Smooth muscle cell (in vitro differentiated cells): ENCODE data around the gene FZR1. TPM values are rescaled to one million over a fixed set of nuclear protein-coding genes. Genes with fewer than 3 reads are reported as not detected.
A peak's percentile ranks its signal among the peaks of the same experiment; 100 is the strongest.

ENCODE experiments used
- DNase-seq: peaks from one replicate; lab custom pipeline; 2025; ENCODE audit not compliant: unreplicated experiment; lab: John Stamatoyannopoulos, UW
- H2AFZ ChIP-seq: fragments of 200-600 bp; sonication (generic); 2 replicates; pipeline ENCODE4 v1.6.0; 2016; ENCODE audit warnings: antibody characterized with exemption, low read depth, mild to moderate bottlenecking
- H3F3A ChIP-seq: fragments of 200-600 bp; sonication (generic); 2 replicates; pipeline ENCODE4 v1.6.0; 2017; ENCODE audit warnings: antibody characterized with exemption, low read depth
- H3K27ac ChIP-seq: fragments of 200-600 bp; sonication (generic); 2 replicates; pipeline ENCODE4 v1.5.1; 2016; ENCODE audit warnings: low read depth, mild to moderate bottlenecking
- H3K27me3 ChIP-seq: fragments of 200-600 bp; sonication (generic); 2 replicates; pipeline ENCODE4 v1.6.1; 2016; ENCODE audit warnings: low read depth, mild to moderate bottlenecking
- H3K36me3 ChIP-seq: fragments of 200-600 bp; sonication (generic); 2 replicates; pipeline ENCODE4 v1.5.1; 2016; ENCODE audit warnings: low read depth
- H3K4me1 ChIP-seq: fragments of 200-600 bp; sonication (generic); 2 replicates; pipeline ENCODE4 v1.5.1; 2016; ENCODE audit warnings: low read depth
- H3K4me2 ChIP-seq: fragments of 200-600 bp; sonication (generic); 2 replicates; pipeline ENCODE4 v1.6.0; 2016; ENCODE audit warnings: mild to moderate bottlenecking
- H3K4me3 ChIP-seq: fragments of 200-600 bp; sonication (generic); 2 replicates; pipeline ENCODE4 v1.5.1; 2016; ENCODE audit warnings: mild to moderate bottlenecking
- H3K79me2 ChIP-seq: fragments of 200-600 bp; sonication (generic); 2 replicates; pipeline ENCODE4 v1.6.0; 2016; ENCODE audit warnings: low read depth, mild to moderate bottlenecking
- H3K9ac ChIP-seq: fragments of 200-600 bp; sonication (generic); 2 replicates; pipeline ENCODE4 v1.6.0; 2016; ENCODE audit warnings: low read depth
- H3K9me3 ChIP-seq: fragments of 200-600 bp; sonication (generic); replicated peaks from 2 replicates; pipeline ENCODE4 v1.5.1; 2016; ENCODE audit warnings: low read depth
- H4K20me1 ChIP-seq: fragments of 200-600 bp; sonication (generic); 2 replicates; pipeline ENCODE4 v1.6.0; 2016; ENCODE audit warnings: low read depth
- WGBS: methylation state at CpG from one replicate; pipeline ENCODE4 v1.1.7; 2016; ENCODE audit warnings: low lambda C conversion rate; 5-methylcytosine and 5-hydroxymethylcytosine counted together
- polyA plus RNA-seq: library from polyadenylated mRNA; unstranded; fragments of >200 nt; fragmentation: Nextera tagmentation; extraction: Ambion mirVana; gene quantifications from 2 replicates; pipeline ENCODE4 v1.2.1, GENCODE V29; 2016
- total RNA-seq: library from RNA; depleted of rRNA; stranded (reverse); fragments of >200 nt; gene quantifications from 2 replicates; pipeline ENCODE4 v1.2.3, GENCODE V29; 2014
- TF ChIP-seq, protein P1 (sequence below): fragments of 200-600 bp; sonication (generic); IDR thresholded peaks from 2 replicates; pipeline ENCODE4 v1.5.1; 2017; ENCODE audit warnings: borderline replicate concordance, mild to moderate bottlenecking, antibody characterized with exemption; ENCODE audit not compliant: insufficient read depth, poor library complexity, severe bottlenecking

FZR1 gene
- total and polyA plus RNA-seq, 2 experiments from 2014 or later = 16.3 to 49.7 TPM

GRCh38 chr19:3545669-3546034, 39.5 kb downstream of the FZR1 start:
- Histone ChIP-seq H3K9ac (no peak overlapping the region), H3K4me3 (no peak overlapping the region), H3K4me2 (no peak overlapping the region), H3K4me1 (no peaks in the 10 kb centered on the region), H3F3A (peaks cover 12% of the 10 kb centered on the region), H3K27me3 (no peaks in the 10 kb centered on the region), H4K20me1 (peaks cover 34% of the 10 kb centered on the region), H3K79me2 (no peaks in the 10 kb centered on the region), H2AFZ (no peak overlapping the region), H3K27ac (no peak overlapping the region), H3K36me3 (no peaks in the 10 kb centered on the region), H3K9me3 (no peaks in the 10 kb centered on the region)
- DNase-seq = no peak
- 85% methylated on average over 10 of the region's 10 CpGs for WGBS
- TF ChIP-seq, protein P1, sequence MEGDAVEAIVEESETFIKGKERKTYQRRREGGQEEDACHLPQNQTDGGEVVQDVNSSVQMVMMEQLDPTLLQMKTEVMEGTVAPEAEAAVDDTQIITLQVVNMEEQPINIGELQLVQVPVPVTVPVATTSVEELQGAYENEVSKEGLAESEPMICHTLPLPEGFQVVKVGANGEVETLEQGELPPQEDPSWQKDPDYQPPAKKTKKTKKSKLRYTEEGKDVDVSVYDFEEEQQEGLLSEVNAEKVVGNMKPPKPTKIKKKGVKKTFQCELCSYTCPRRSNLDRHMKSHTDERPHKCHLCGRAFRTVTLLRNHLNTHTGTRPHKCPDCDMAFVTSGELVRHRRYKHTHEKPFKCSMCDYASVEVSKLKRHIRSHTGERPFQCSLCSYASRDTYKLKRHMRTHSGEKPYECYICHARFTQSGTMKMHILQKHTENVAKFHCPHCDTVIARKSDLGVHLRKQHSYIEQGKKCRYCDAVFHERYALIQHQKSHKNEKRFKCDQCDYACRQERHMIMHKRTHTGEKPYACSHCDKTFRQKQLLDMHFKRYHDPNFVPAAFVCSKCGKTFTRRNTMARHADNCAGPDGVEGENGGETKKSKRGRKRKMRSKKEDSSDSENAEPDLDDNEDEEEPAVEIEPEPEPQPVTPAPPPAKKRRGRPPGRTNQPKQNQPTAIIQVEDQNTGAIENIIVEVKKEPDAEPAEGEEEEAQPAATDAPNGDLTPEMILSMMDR = no peak

GRCh38 chr19:3546119-3546518, 40.0 kb downstream of the FZR1 start:
- Histone ChIP-seq H4K20me1 (peaks cover 38% of the 10 kb centered on the region), H3K9ac (no peak overlapping the region), H3K36me3 (no peaks in the 10 kb centered on the region), H3K9me3 (no peaks in the 10 kb centered on the region), H3F3A (peaks cover 12% of the 10 kb centered on the region), H3K4me3 (no peak overlapping the region), H3K4me2 (no peak overlapping the region), H3K79me2 (no peaks in the 10 kb centered on the region), H3K4me1 (no peaks in the 10 kb centered on the region), H3K27me3 (no peaks in the 10 kb centered on the region), H3K27ac (no peak overlapping the region), H2AFZ (no peak overlapping the region)
- TF ChIP-seq, protein P1 = no peak
- 97% methylated on average over 22 of the region's 23 CpGs for WGBS
- no peak for DNase-seq

GRCh38 chr19:3547301-3547731, 41.2 kb downstream of the FZR1 start:
- no peaks in the 10 kb centered on the region for H3K4me1 ChIP-seq
- TF ChIP-seq, protein P1 = peak; percentile 62
- H3K4me3 ChIP-seq = no peak overlapping the region
- no peak overlapping the region for H3K4me2 ChIP-seq
- H3K79me2 ChIP-seq = no peaks in the 10 kb centered on the region
- H3K36me3 ChIP-seq = no peaks in the 10 kb centered on the region
- H4K20me1 ChIP-seq = peaks cover 45% of the 10 kb centered on the region
- no peaks in the 10 kb centered on the region for H3K9me3 ChIP-seq
- peaks cover 5% of the 10 kb centered on the region for H3F3A ChIP-seq
- no peaks in the 10 kb centered on the region for H3K27me3 ChIP-seq
- 97% methylated on average over 14 of the region's 15 CpGs for WGBS
- no peak overlapping the region for H3K27ac ChIP-seq
- no peak overlapping the region for H2AFZ ChIP-seq
- H3K9ac ChIP-seq = no peak overlapping the region
- no peak for DNase-seq

DNA sequence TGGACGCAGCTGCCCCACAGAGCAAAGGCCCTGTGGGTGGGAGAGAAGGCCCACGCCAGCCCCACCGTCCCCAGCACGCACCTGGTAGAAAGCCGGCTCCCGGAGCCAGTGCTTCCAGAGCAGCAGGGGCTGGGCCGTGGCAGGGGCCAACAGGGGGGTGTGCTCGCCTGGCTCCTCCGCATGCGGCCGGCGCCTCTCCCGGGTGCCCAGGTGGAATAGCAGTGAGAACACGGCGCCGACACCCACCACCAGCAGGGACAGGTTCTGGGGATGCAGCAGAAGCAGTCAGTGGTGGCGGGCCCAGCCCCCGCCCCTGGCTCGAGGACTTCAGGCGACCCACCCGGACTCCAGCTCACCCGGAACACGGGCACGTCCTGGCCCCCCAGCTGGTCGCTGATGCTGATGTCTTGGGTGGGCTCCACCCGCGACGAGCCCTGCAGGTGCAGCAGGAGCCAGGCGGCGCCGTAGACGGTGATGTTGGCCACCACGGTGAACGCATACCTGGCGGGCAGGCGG, 41.7 kb downstream of the FZR1 start:
- H3K4me3 ChIP-seq = no peak overlapping the region
- H3K27me3 ChIP-seq = no peaks in the 10 kb centered on the region
- H3K36me3 ChIP-seq = no peaks in the 10 kb centered on the region
- no peaks in the 10 kb centered on the region for H3F3A ChIP-seq
- H3K9me3 ChIP-seq = no peaks in the 10 kb centered on the region
- no peaks in the 10 kb centered on the region for H3K79me2 ChIP-seq
- no peak overlapping the region for H2AFZ ChIP-seq
- no peak overlapping the region for H3K4me2 ChIP-seq
- TF ChIP-seq, protein P1 = no peak
- no peak for DNase-seq
- H3K27ac ChIP-seq = no peak overlapping the region
- no peaks in the 10 kb centered on the region for H3K4me1 ChIP-seq
- 96% methylated on average over 27 of the region's 36 CpGs for WGBS
- H4K20me1 ChIP-seq = peaks cover 45% of the 10 kb centered on the region
- H3K9ac ChIP-seq = no peak overlapping the region
